HEK293 (cell line): Measurements from ENCODE around the gene UPB1.

Experiments
- OSR2 ChIP-seq: fragments of 450-650 bp; formaldehyde crosslinking; IDR thresholded peaks from 2 replicates; pipeline ENCODE4 v1.5.1; 2016; ENCODE audit warnings: missing biosample characterization, missing genetic modification characterization
- YY1 ChIP-seq: fragments of 450-650 bp; formaldehyde crosslinking; IDR thresholded peaks from 2 replicates; pipeline ENCODE4 v1.5.1; 2018; ENCODE audit warnings: missing biosample characterization, missing genetic modification characterization
- ZFP41 ChIP-seq: fragments of 450-650 bp; formaldehyde crosslinking; IDR thresholded peaks from 2 replicates; pipeline ENCODE4 v1.5.1; 2016; ENCODE audit warnings: missing biosample characterization, missing genetic modification characterization, borderline replicate concordance
- ZNF138 ChIP-seq: fragments of 450-650 bp; formaldehyde crosslinking; IDR thresholded peaks from 2 replicates; pipeline ENCODE4 v1.5.1; 2016; ENCODE audit warnings: missing biosample characterization, missing genetic modification characterization, borderline replicate concordance
- ZNF324 ChIP-seq: fragments of 450-650 bp; formaldehyde crosslinking; IDR thresholded peaks from 2 replicates; pipeline ENCODE4 v1.5.1; 2016; ENCODE audit warnings: missing biosample characterization, missing genetic modification characterization
- ZNF366 ChIP-seq: fragments of 450-650 bp; formaldehyde crosslinking; conservative IDR thresholded peaks from 2 replicates; pipeline ENCODE4 v1.5.1; 2016; ENCODE audit warnings: missing biosample characterization, missing genetic modification characterization
- ZNF416 ChIP-seq: fragments of 450-650 bp; formaldehyde crosslinking; IDR thresholded peaks from 2 replicates; pipeline ENCODE4 v1.5.1; 2016; ENCODE audit warnings: missing biosample characterization, missing genetic modification characterization
- ZNF423 ChIP-seq: fragments of 450-650 bp; formaldehyde crosslinking; IDR thresholded peaks from 2 replicates; pipeline ENCODE4 v1.5.1; 2016; ENCODE audit warnings: missing biosample characterization, missing genetic modification characterization
- ZNF707 ChIP-seq: fragments of 450-650 bp; formaldehyde crosslinking; IDR thresholded peaks from 2 replicates; pipeline ENCODE4 v1.5.1; 2016; ENCODE audit warnings: missing biosample characterization, missing genetic modification characterization
- ZNF777 ChIP-seq: fragments of 450-650 bp; formaldehyde crosslinking; IDR thresholded peaks from 2 replicates; pipeline ENCODE4 v1.5.1; 2017; ENCODE audit warnings: missing biosample characterization, missing genetic modification characterization, borderline replicate concordance
- TF ChIP-seq, protein P1 (sequence below): fragments of 450-650 bp; formaldehyde crosslinking; IDR thresholded peaks from 2 replicates; pipeline ENCODE4 v1.5.1; 2016; ENCODE audit warnings: missing biosample characterization, missing genetic modification characterization
- TF ChIP-seq, protein P2 (sequence below): fragments of 450-650 bp; formaldehyde crosslinking; IDR thresholded peaks from 2 replicates; pipeline ENCODE4 v1.5.1; 2016; ENCODE audit warnings: missing biosample characterization, missing genetic modification characterization

DNA sequence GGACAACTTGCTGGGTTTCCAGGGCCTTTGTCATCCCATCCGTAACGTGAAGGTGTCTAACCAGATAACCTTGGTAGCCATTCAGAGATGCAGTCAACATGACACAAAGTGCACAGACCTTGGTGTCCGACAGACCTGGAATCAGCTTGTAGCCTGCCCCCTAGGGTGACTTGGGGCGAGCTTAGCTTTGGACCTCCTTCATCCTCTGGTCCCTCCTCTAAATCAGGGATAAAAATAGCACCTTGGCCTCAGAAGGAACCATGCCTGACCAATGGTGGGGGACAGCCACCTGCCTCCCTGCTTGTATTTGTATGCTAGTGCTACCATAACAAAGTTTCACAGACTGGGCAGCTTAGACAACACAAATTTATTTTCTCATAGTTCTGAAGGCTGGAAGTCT, 64.3 kb downstream of the UPB1 start:
- TF ChIP-seq, protein P1, sequence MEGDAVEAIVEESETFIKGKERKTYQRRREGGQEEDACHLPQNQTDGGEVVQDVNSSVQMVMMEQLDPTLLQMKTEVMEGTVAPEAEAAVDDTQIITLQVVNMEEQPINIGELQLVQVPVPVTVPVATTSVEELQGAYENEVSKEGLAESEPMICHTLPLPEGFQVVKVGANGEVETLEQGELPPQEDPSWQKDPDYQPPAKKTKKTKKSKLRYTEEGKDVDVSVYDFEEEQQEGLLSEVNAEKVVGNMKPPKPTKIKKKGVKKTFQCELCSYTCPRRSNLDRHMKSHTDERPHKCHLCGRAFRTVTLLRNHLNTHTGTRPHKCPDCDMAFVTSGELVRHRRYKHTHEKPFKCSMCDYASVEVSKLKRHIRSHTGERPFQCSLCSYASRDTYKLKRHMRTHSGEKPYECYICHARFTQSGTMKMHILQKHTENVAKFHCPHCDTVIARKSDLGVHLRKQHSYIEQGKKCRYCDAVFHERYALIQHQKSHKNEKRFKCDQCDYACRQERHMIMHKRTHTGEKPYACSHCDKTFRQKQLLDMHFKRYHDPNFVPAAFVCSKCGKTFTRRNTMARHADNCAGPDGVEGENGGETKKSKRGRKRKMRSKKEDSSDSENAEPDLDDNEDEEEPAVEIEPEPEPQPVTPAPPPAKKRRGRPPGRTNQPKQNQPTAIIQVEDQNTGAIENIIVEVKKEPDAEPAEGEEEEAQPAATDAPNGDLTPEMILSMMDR (tag by site-specific recombination): no peak
- TF ChIP-seq, protein P2, sequence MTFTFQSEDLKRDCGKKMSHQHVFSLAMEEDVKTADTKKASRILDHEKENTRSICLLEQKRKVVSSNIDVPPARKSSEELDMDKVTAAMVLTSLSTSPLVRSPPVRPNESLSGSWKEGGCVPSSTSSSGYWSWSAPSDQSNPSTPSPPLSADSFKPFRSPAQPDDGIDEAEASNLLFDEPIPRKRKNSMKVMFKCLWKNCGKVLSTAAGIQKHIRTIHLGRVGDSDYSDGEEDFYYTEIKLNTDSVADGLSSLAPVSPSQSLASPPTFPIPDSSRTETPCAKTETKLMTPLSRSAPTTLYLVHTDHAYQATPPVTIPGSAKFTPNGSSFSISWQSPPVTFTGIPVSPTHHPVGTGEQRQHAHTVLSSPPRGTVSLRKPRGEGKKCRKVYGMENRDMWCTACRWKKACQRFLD (tag by site-specific recombination): no peak
- no peak for TF ChIP-seq ZNF416 (tag by site-specific recombination)
- no peak for TF ChIP-seq YY1 (tag by site-specific recombination)
- no peak for TF ChIP-seq ZNF423 (tag by site-specific recombination)
- no peak for TF ChIP-seq ZNF138 (tag by site-specific recombination)
- no peak for TF ChIP-seq ZNF324 (tag by site-specific recombination)
- no peak for TF ChIP-seq ZNF777 (tag by site-specific recombination)
- TF ChIP-seq ZFP41 (tag by site-specific recombination): no peak
- no peak for TF ChIP-seq ZNF366 (tag by site-specific recombination)
- TF ChIP-seq ZNF707 (tag by site-specific recombination): no peak
- no peak for TF ChIP-seq OSR2 (tag by site-specific recombination)
